ENCODE measurements around the gene SMKR1. TPM values are rescaled to one million over a fixed set of nuclear protein-coding genes. Genes with fewer than 3 reads are reported as not detected.

SMKR1 gene
- total RNA-seq, 1 experiment from 2014 or later: 0.87 TPM

DNA sequence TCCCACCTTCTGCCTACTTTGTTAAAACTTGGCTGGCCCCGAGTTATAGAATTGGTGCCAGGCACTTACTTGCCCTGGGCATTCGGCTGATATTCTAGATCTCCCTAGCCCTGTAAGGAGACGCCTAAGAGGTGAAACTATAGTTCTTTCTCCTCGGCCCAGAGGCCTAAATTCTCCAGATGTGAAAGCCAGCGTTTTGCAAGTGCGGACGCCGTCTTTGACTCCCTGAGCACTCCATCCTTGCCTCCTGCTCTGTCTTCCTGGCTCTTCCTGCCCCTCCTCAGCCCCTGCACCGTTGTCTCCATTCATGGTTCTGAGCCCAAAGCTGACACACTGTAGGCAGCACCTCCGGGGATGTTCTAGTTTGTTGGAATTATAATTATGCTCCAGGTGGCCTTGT lies 11.2 kb downstream of the SMKR1 start:
- H3T11ph ChIP-seq (ENCODE audit: low read length): no peak overlapping the region
- H3K27me3 Mint-ChIP-seq (ENCODE audit: low read depth): peaks cover 4% of the 10 kb centered on the region
- H3K9ac ChIP-seq (ENCODE audit: extremely low read depth, insufficient read length, low read length): no peak overlapping the region
- no peak overlapping the region for H4K8ac ChIP-seq (replicated peaks; ENCODE audit: insufficient read length, low read depth, low read length)
- peaks cover 28 to 30% of the 10 kb centered on the region in 2 experiments for H3K4me1 Mint-ChIP-seq
- H3K56ac ChIP-seq (ENCODE audit: insufficient read length, low read depth, low read length): no peak overlapping the region
- H3K4ac ChIP-seq (ENCODE audit: low read depth, low read length): no peak overlapping the region
- H3K4me3 Mint-ChIP-seq: no peak overlapping the region
- no peak overlapping the region for H3K18ac ChIP-seq (ENCODE audit: insufficient read length, low read depth, low read length)
- TF ChIP-seq, protein P1, sequence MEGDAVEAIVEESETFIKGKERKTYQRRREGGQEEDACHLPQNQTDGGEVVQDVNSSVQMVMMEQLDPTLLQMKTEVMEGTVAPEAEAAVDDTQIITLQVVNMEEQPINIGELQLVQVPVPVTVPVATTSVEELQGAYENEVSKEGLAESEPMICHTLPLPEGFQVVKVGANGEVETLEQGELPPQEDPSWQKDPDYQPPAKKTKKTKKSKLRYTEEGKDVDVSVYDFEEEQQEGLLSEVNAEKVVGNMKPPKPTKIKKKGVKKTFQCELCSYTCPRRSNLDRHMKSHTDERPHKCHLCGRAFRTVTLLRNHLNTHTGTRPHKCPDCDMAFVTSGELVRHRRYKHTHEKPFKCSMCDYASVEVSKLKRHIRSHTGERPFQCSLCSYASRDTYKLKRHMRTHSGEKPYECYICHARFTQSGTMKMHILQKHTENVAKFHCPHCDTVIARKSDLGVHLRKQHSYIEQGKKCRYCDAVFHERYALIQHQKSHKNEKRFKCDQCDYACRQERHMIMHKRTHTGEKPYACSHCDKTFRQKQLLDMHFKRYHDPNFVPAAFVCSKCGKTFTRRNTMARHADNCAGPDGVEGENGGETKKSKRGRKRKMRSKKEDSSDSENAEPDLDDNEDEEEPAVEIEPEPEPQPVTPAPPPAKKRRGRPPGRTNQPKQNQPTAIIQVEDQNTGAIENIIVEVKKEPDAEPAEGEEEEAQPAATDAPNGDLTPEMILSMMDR (conservative IDR thresholded peaks at IDR 0.05): no peak
- H3K36me3 Mint-ChIP-seq (ENCODE audit: insufficient read depth in 1 of 3, low read depth in 3 of 3): no peaks in the 10 kb centered on the region; a peak in 1 of 7 replicates
- H2BK5ac ChIP-seq (ENCODE audit: insufficient read length, low read length): no peak overlapping the region
- H3K4me2 ChIP-seq (ENCODE audit: insufficient read depth, insufficient read length, low read length): no peak overlapping the region
- H3K4me1 ChIP-seq (ENCODE audit: insufficient read depth, low read length): no peaks in the 10 kb centered on the region; the same call in 1 of the 2 replicates
- no peak overlapping the region for H4K5ac ChIP-seq (ENCODE audit: insufficient read length, low read depth, low read length)
- no peak overlapping the region for H2BK12ac ChIP-seq (ENCODE audit: insufficient read length, low read depth, low read length)
- H4K91ac ChIP-seq (ENCODE audit: insufficient read length, low read depth, low read length): no peak overlapping the region
- H3K27me3 ChIP-seq (ENCODE audit: insufficient read depth, low read length): no peaks in the 10 kb centered on the region
- H3K79me2 ChIP-seq (ENCODE audit: insufficient read depth, low read length): no peaks in the 10 kb centered on the region
- no peaks in the 10 kb centered on the region for H3K23me2 ChIP-seq (ENCODE audit: insufficient read length, low read depth, low read length, poor library complexity, severe bottlenecking)
- H2BK15ac ChIP-seq (ENCODE audit: low read depth, low read length): no peak overlapping the region
- H3K27ac Mint-ChIP-seq: no peak overlapping the region; a peak in 1 of 7 replicates
- no peak overlapping the region for H3K23ac ChIP-seq (ENCODE audit: insufficient read length, low read depth, low read length)
- WGBS (ENCODE audit: extremely low coverage, insufficient read length, low lambda C conversion rate): no CpG with 5 or more reads among the region's 10 CpGs
- no peak overlapping the region for H2BK120ac ChIP-seq (ENCODE audit: low read depth, low read length, poor library complexity, severe bottlenecking)
- no peak overlapping the region for H2AFZ ChIP-seq (ENCODE audit: low read length)
- no peak overlapping the region for H2BK20ac ChIP-seq (ENCODE audit: low read depth, low read length, poor library complexity, severe bottlenecking)
- no peak overlapping the region for H3K14ac ChIP-seq (ENCODE audit: insufficient read depth, low read length)
- H3K9me3 ChIP-seq (ENCODE audit: control insufficient read depth, low read depth, low read length): no peaks in the 10 kb centered on the region
- DNase-seq: no peak
- no peak overlapping the region for H3K27ac ChIP-seq (ENCODE audit: insufficient read length, low read depth, low read length)
- no peaks in the 10 kb centered on the region for H3K79me1 ChIP-seq (ENCODE audit: insufficient read depth, low read depth, low read length, poor library complexity, severe bottlenecking)
- H3K9me3 Mint-ChIP-seq: no peaks in the 10 kb centered on the region; a peak in 1 of 5 replicates
- no peaks in the 10 kb centered on the region for H4K20me1 ChIP-seq (ENCODE audit: control insufficient read depth, insufficient read depth, insufficient read length)
- H2AK5ac ChIP-seq (ENCODE audit: insufficient read length, low read length): no peak overlapping the region
